SK-N-SH (cell line): Measurements from ENCODE around the gene TRIM38.

Source experiments
- CTCF ChIP-seq: fragments of 200-600 bp; sonication (generic); IDR thresholded peaks from 2 replicates; pipeline ENCODE4 v1.6.1; 2017; ENCODE audit warnings: antibody characterized with exemption, mild to moderate bottlenecking, moderate library complexity
- POLR2AphosphoS5 ChIP-seq: IDR thresholded peaks from 2 replicates; pipeline ENCODE4 v1.6.1; 2012; ENCODE audit warnings: low read depth, low read length

GRCh38 chr6:26025894-26026832 is 63.6 kb downstream of the TRIM38 start:
- TF ChIP-seq POLR2AphosphoS5 (peak; percentile 0; the same call in 1 of the 2 replicates), CTCF (peak; percentile 91)
